OCI-LY1 (cell line): ENCODE results near the gene C10orf62.

Experiments used
- H2AFZ ChIP-seq: fragments of 200-600 bp; sonication (generic), shearing (Covaris generic); 2 replicates; pipeline ENCODE4 v1.6.0; 2014; ENCODE audit warnings: antibody characterized with exemption, mild to moderate bottlenecking, low read length
- H3F3A ChIP-seq: fragments of 200-600 bp; sonication (generic), shearing (Covaris generic); 2 replicates; pipeline ENCODE4 v1.6.0; 2014; ENCODE audit warnings: mild to moderate bottlenecking, antibody characterized with exemption, low read length, moderate library complexity; ENCODE audit not compliant: insufficient read depth
- H3K27ac ChIP-seq: fragments of 200-600 bp; sonication (generic); 2 replicates; pipeline ENCODE4 v1.5.1; 2014; ENCODE audit warnings: low read length, mixed run types, mild to moderate bottlenecking, low read depth; ENCODE audit not compliant: poor library complexity, severe bottlenecking
- H3K27me3 ChIP-seq: fragments of 200-600 bp; sonication (generic); 2 replicates; pipeline ENCODE4 v1.6.0; 2014; ENCODE audit warnings: antibody characterized with exemption, mild to moderate bottlenecking, low read length, moderate library complexity; ENCODE audit not compliant: insufficient read depth
- H3K36me3 ChIP-seq: fragments of 200-600 bp; sonication (generic); 2 replicates; pipeline ENCODE4 v1.6.1; 2014; ENCODE audit warnings: mild to moderate bottlenecking, antibody characterized with exemption, low read length, moderate library complexity, mixed read lengths; ENCODE audit not compliant: insufficient read depth
- H3K4me1 ChIP-seq: fragments of 200-600 bp; sonication (generic); 2 replicates; pipeline ENCODE4 v1.5.1; 2014; ENCODE audit warnings: mild to moderate bottlenecking, low read length, moderate library complexity; ENCODE audit not compliant: insufficient read depth, severe bottlenecking
- H3K4me2 ChIP-seq: fragments of 200-600 bp; sonication (generic), shearing (Covaris generic); 2 replicates; pipeline ENCODE4 v1.6.1; 2014; ENCODE audit warnings: low read length
- H3K4me3 ChIP-seq: fragments of 200-600 bp; sonication (generic); 2 replicates; pipeline ENCODE4 v1.5.1; 2014; ENCODE audit warnings: low read length, low read depth, mild to moderate bottlenecking, mixed read lengths; ENCODE audit not compliant: poor library complexity, severe bottlenecking
- H3K79me2 ChIP-seq: fragments of 200-600 bp; shearing (Covaris generic); 2 replicates; pipeline ENCODE4 v1.6.1; 2016; ENCODE audit warnings: mixed run types, low read length, mixed read lengths; ENCODE audit not compliant: insufficient read depth
- H3K9ac ChIP-seq: fragments of 200-600 bp; sonication (generic), shearing (Covaris generic); 2 replicates; pipeline ENCODE4 v1.6.1; 2014; ENCODE audit warnings: mild to moderate bottlenecking, low read length, mixed read lengths
- H3K9me2 ChIP-seq: fragments of 200-600 bp; sonication (generic), shearing (Covaris generic); 2 replicates; pipeline ENCODE4 v1.6.1; 2014; ENCODE audit warnings: low read depth, mild to moderate bottlenecking, low read length, mixed read lengths
- H3K9me3 ChIP-seq: fragments of 200-600 bp; shearing (Covaris generic); 2 replicates; pipeline ENCODE4 v1.6.1; 2014; ENCODE audit warnings: low read length, mixed read lengths
- H4K20me1 ChIP-seq: fragments of 200-600 bp; sonication (generic), shearing (Covaris generic); 2 replicates; pipeline ENCODE4 v1.6.0; 2016; ENCODE audit warnings: mild to moderate bottlenecking, low read length; ENCODE audit not compliant: insufficient read depth
- EZH2 ChIP-seq: fragments of 200-600 bp; sonication (generic), shearing (Covaris generic); IDR thresholded peaks from 2 replicates; pipeline ENCODE4 v1.8.0; 2017; ENCODE audit warnings: borderline replicate concordance, mixed run types, mild to moderate bottlenecking, antibody characterized with exemption, low read length, moderate library complexity, mixed read lengths
- TF ChIP-seq, protein P1 (sequence below): fragments of 200-600 bp; sonication (generic), shearing (Covaris generic); IDR thresholded peaks from 2 replicates; pipeline ENCODE4 v1.5.1; 2017; ENCODE audit warnings: mild to moderate bottlenecking, antibody characterized with exemption, low read length, moderate library complexity, mixed read lengths

The C10orf62 gene

GRCh38 chr10:97590748-97591495 lies 1.4 kb downstream of the C10orf62 start:
- TF ChIP-seq, protein P1, sequence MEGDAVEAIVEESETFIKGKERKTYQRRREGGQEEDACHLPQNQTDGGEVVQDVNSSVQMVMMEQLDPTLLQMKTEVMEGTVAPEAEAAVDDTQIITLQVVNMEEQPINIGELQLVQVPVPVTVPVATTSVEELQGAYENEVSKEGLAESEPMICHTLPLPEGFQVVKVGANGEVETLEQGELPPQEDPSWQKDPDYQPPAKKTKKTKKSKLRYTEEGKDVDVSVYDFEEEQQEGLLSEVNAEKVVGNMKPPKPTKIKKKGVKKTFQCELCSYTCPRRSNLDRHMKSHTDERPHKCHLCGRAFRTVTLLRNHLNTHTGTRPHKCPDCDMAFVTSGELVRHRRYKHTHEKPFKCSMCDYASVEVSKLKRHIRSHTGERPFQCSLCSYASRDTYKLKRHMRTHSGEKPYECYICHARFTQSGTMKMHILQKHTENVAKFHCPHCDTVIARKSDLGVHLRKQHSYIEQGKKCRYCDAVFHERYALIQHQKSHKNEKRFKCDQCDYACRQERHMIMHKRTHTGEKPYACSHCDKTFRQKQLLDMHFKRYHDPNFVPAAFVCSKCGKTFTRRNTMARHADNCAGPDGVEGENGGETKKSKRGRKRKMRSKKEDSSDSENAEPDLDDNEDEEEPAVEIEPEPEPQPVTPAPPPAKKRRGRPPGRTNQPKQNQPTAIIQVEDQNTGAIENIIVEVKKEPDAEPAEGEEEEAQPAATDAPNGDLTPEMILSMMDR = no peak
- no peak for TF ChIP-seq EZH2
- Histone ChIP-seq H3K27ac (no peak overlapping the region), H3F3A (no peaks in the 10 kb centered on the region), H3K4me3 (no peak overlapping the region), H3K9ac (no peak overlapping the region), H3K4me1 (no peaks in the 10 kb centered on the region), H3K36me3 (no peaks in the 10 kb centered on the region), H4K20me1 (no peaks in the 10 kb centered on the region), H3K27me3 (no peaks in the 10 kb centered on the region), H2AFZ (no peak overlapping the region), H3K9me2 (no peaks in the 10 kb centered on the region), H3K4me2 (no peak overlapping the region), H3K79me2 (no peaks in the 10 kb centered on the region), H3K9me3 (no peaks in the 10 kb centered on the region)

DNA sequence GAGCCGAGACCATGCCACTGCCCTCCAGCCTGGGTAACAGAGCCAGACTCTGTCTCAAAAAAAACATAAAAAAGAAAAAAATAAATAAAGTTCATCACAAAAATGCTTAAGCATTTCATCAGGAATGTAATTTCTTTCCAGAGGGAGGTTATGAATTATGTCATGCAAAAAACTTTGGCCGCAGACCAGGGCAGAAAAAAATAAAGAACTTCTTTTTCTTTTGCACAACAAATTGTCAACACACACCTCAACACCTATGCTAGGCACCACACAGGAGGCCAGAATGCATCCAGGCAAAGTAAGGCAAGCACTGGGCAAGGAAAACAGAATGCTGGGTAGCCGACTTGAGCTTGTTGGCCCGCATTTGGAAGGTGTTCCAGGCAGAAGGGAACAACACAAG lies 3.9 kb downstream of the C10orf62 start:
- Histone ChIP-seq H4K20me1 (no peaks in the 10 kb centered on the region), H3F3A (no peaks in the 10 kb centered on the region), H2AFZ (no peak overlapping the region), H3K27me3 (no peaks in the 10 kb centered on the region), H3K36me3 (no peaks in the 10 kb centered on the region), H3K9me2 (no peaks in the 10 kb centered on the region), H3K9me3 (no peaks in the 10 kb centered on the region), H3K4me2 (no peak overlapping the region), H3K79me2 (no peaks in the 10 kb centered on the region), H3K4me3 (no peak overlapping the region), H3K27ac (no peak overlapping the region), H3K9ac (no peak overlapping the region), H3K4me1 (no peaks in the 10 kb centered on the region)
- TF ChIP-seq EZH2 = no peak
- TF ChIP-seq, protein P1 = no peak

DNA sequence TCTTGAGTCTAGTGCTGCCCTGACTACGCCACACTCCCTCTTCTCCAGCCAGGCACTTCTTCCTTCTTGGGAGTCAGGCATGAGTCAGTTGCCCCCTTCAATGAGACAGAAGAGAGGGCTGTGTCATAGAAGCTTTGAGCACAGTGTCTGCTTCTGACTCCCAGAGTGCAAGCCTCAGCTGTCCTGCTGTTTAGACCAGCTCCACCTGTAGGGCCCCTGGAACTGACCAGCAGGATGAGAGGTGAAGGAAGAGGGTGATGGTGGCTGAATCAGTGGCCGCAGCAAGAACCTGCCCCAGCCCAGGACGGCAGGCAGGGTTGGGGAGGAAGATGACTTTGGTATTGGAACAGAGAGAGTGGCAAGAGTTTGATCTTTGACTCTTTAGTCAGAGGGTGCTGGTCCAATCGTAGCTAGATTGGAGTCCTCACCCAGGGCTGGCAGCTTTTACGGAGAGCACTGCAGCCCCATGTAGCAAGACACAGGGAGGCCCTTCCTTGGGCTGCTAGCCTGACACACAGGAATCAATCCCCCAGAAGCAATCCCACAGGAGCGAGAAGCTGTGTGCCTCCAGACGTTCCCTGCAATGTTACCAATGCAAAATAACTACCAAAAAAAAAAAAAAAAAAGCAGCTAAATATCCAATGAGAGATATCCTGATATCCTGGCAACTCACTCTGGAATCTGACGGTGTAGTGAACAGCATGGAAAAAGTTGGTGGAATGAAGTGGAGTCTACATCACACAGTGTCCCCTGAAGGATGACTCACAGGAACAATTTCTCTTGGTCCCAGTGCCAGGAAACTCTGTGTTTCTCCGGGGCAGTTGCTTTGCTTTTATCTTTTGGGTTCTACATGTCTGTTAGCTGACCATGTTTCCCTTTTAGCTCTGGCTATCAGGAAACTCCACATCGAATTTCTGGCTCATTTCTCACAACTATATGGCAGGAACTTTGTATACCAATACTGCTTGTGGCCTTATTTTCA lies 6.9 kb downstream of the C10orf62 start:
- H2AFZ ChIP-seq = no peak overlapping the region
- no peaks in the 10 kb centered on the region for H3K4me1 ChIP-seq
- no peak overlapping the region for H3K4me2 ChIP-seq
- H4K20me1 ChIP-seq = no peaks in the 10 kb centered on the region
- no peak overlapping the region for H3K9ac ChIP-seq
- no peak overlapping the region for H3K27ac ChIP-seq
- H3K9me3 ChIP-seq = no peaks in the 10 kb centered on the region
- no peaks in the 10 kb centered on the region for H3K79me2 ChIP-seq
- H3K4me3 ChIP-seq = no peak overlapping the region
- H3F3A ChIP-seq = no peaks in the 10 kb centered on the region
- H3K27me3 ChIP-seq = no peaks in the 10 kb centered on the region
- TF ChIP-seq, protein P1 = no peak
- no peak for TF ChIP-seq EZH2
- no peaks in the 10 kb centered on the region for H3K9me2 ChIP-seq
- H3K36me3 ChIP-seq = no peaks in the 10 kb centered on the region
